ENCODE data around the gene DDX11.
"Not testable (repeated sequence)": the region's sequence is repeated elsewhere in the genome, so short reads cannot be mapped to it uniquely, and the experiment has no call there.

Gene DDX11

GRCh38 chr12:31066196-31066595 is 7.5 kb upstream of the DDX11 start:
- H2AFZ ChIP-seq (ENCODE audit: low read length, unreplicated experiment); H3K4me1 ChIP-seq (ENCODE audit: control insufficient read depth, insufficient read depth, low read length, unreplicated experiment); H3K79me2 ChIP-seq (ENCODE audit: control insufficient read depth, insufficient read depth, low read length, unreplicated experiment); H3K27me3 ChIP-seq (ENCODE audit: insufficient read depth, low read length); H3K27ac ChIP-seq (ENCODE audit: low read depth, low read length); H3K36me3 ChIP-seq (ENCODE audit: insufficient read depth, low read length); H3K4me3 ChIP-seq (ENCODE audit: low read depth, low read length): not testable (repeated sequence)

- H3K4me3 ChIP-seq (ENCODE audit: low read depth, low read length); H3K79me2 ChIP-seq (ENCODE audit: control insufficient read depth, insufficient read depth, low read length, unreplicated experiment); H3K27me3 ChIP-seq (ENCODE audit: insufficient read depth, low read length); H3K4me1 ChIP-seq (ENCODE audit: control insufficient read depth, insufficient read depth, low read length, unreplicated experiment); H3K27ac ChIP-seq (ENCODE audit: low read depth, low read length); H2AFZ ChIP-seq (ENCODE audit: low read length, unreplicated experiment); H3K36me3 ChIP-seq (ENCODE audit: insufficient read depth, low read length): not testable (repeated sequence)
Observed at GRCh38 chr12:31067656-31068055, 6.0 kb upstream of the DDX11 start.

- H3K27ac ChIP-seq (ENCODE audit: low read depth, low read length); H3K4me1 ChIP-seq (ENCODE audit: control insufficient read depth, insufficient read depth, low read length, unreplicated experiment); H3K4me3 ChIP-seq (ENCODE audit: low read depth, low read length); H3K36me3 ChIP-seq (ENCODE audit: insufficient read depth, low read length); H3K27me3 ChIP-seq (ENCODE audit: insufficient read depth, low read length); H2AFZ ChIP-seq (ENCODE audit: low read length, unreplicated experiment): not testable (repeated sequence)
- peaks cover 19% of the 10 kb centered on the region for H3K79me2 ChIP-seq (ENCODE audit: control insufficient read depth, insufficient read depth, low read length, unreplicated experiment)
Observed at GRCh38 chr12:31070971-31071740, 2.5 kb upstream of the DDX11 start.

- Histone ChIP-seq H3K79me2 (ENCODE audit: control insufficient read depth, insufficient read depth, low read length, unreplicated experiment) (peaks cover 26% of the 10 kb centered on the region), H2AFZ (ENCODE audit: low read length, unreplicated experiment) (peak overlapping the region; percentile 18), H3K4me3 (ENCODE audit: low read depth, low read length) (peak overlapping the region; percentile 82)
- not testable (repeated sequence) for H3K27ac ChIP-seq (ENCODE audit: low read depth, low read length); H3K4me1 ChIP-seq (ENCODE audit: control insufficient read depth, insufficient read depth, low read length, unreplicated experiment); H3K27me3 ChIP-seq (ENCODE audit: insufficient read depth, low read length); H3K36me3 ChIP-seq (ENCODE audit: insufficient read depth, low read length)
Observed at GRCh38 chr12:31072962-31073361, 698 bp upstream of the DDX11 start.

GRCh38 chr12:31074333-31074874 is 744 bp downstream of the DDX11 start:
- peak overlapping the region; percentile 3 for H2AFZ ChIP-seq (ENCODE audit: low read length, unreplicated experiment)
- H3K36me3 ChIP-seq (ENCODE audit: insufficient read depth, low read length); H3K4me1 ChIP-seq (ENCODE audit: control insufficient read depth, insufficient read depth, low read length, unreplicated experiment); H3K27me3 ChIP-seq (ENCODE audit: insufficient read depth, low read length): not testable (repeated sequence)
- peak overlapping the region; percentile 82 for H3K4me3 ChIP-seq (ENCODE audit: low read depth, low read length)
- peak overlapping the region; percentile 67 for H3K27ac ChIP-seq (ENCODE audit: low read depth, low read length)
- peaks cover 26% of the 10 kb centered on the region for H3K79me2 ChIP-seq (ENCODE audit: control insufficient read depth, insufficient read depth, low read length, unreplicated experiment)

GRCh38 chr12:31076150-31076549 is 2.5 kb downstream of the DDX11 start:
- H3K79me2 ChIP-seq (ENCODE audit: control insufficient read depth, insufficient read depth, low read length, unreplicated experiment): peaks cover 26% of the 10 kb centered on the region
- H3K27me3 ChIP-seq (ENCODE audit: insufficient read depth, low read length); H3K4me3 ChIP-seq (ENCODE audit: low read depth, low read length); H3K36me3 ChIP-seq (ENCODE audit: insufficient read depth, low read length); H3K4me1 ChIP-seq (ENCODE audit: control insufficient read depth, insufficient read depth, low read length, unreplicated experiment); H3K27ac ChIP-seq (ENCODE audit: low read depth, low read length); H2AFZ ChIP-seq (ENCODE audit: low read length, unreplicated experiment): not testable (repeated sequence)

GRCh38 chr12:31077095-31077494 is 3.4 kb downstream of the DDX11 start:
- not testable (repeated sequence) for H3K27ac ChIP-seq (ENCODE audit: low read depth, low read length)

GRCh38 chr12:31077998-31078397 is 4.3 kb downstream of the DDX11 start:
- H3K4me3 ChIP-seq (ENCODE audit: low read depth, low read length); H3K36me3 ChIP-seq (ENCODE audit: insufficient read depth, low read length); H3K27me3 ChIP-seq (ENCODE audit: insufficient read depth, low read length); H2AFZ ChIP-seq (ENCODE audit: low read length, unreplicated experiment); H3K4me1 ChIP-seq (ENCODE audit: control insufficient read depth, insufficient read depth, low read length, unreplicated experiment): not testable (repeated sequence)
- peak overlapping the region; percentile 55 for H3K27ac ChIP-seq (ENCODE audit: low read depth, low read length)
- peaks cover 23% of the 10 kb centered on the region for H3K79me2 ChIP-seq (ENCODE audit: control insufficient read depth, insufficient read depth, low read length, unreplicated experiment)

More at GRCh38 chr12:31077095-31077494, 3.4 kb downstream of the DDX11 start:
- not testable (repeated sequence) for H2AFZ ChIP-seq (ENCODE audit: low read length, unreplicated experiment); H3K4me3 ChIP-seq (ENCODE audit: low read depth, low read length); H3K36me3 ChIP-seq (ENCODE audit: insufficient read depth, low read length); H3K4me1 ChIP-seq (ENCODE audit: control insufficient read depth, insufficient read depth, low read length, unreplicated experiment); H3K27me3 ChIP-seq (ENCODE audit: insufficient read depth, low read length)
- peaks cover 26% of the 10 kb centered on the region for H3K79me2 ChIP-seq (ENCODE audit: control insufficient read depth, insufficient read depth, low read length, unreplicated experiment)

GRCh38 chr12:31079421-31079820 is 5.8 kb downstream of the DDX11 start:
- peaks cover 23% of the 10 kb centered on the region for H3K79me2 ChIP-seq (ENCODE audit: control insufficient read depth, insufficient read depth, low read length, unreplicated experiment)
- H3K27ac ChIP-seq (ENCODE audit: low read depth, low read length): not testable (repeated sequence)

GRCh38 chr12:31080221-31080620 is 6.6 kb downstream of the DDX11 start:
- H2AFZ ChIP-seq (ENCODE audit: low read length, unreplicated experiment); H3K27me3 ChIP-seq (ENCODE audit: insufficient read depth, low read length); H3K4me1 ChIP-seq (ENCODE audit: control insufficient read depth, insufficient read depth, low read length, unreplicated experiment); H3K27ac ChIP-seq (ENCODE audit: low read depth, low read length); H3K4me3 ChIP-seq (ENCODE audit: low read depth, low read length); H3K36me3 ChIP-seq (ENCODE audit: insufficient read depth, low read length): not testable (repeated sequence)
- H3K79me2 ChIP-seq (ENCODE audit: control insufficient read depth, insufficient read depth, low read length, unreplicated experiment): peaks cover 15% of the 10 kb centered on the region

More at GRCh38 chr12:31079421-31079820, 5.8 kb downstream of the DDX11 start:
- not testable (repeated sequence) for H3K27me3 ChIP-seq (ENCODE audit: insufficient read depth, low read length); H3K4me1 ChIP-seq (ENCODE audit: control insufficient read depth, insufficient read depth, low read length, unreplicated experiment); H3K36me3 ChIP-seq (ENCODE audit: insufficient read depth, low read length); H3K4me3 ChIP-seq (ENCODE audit: low read depth, low read length); H2AFZ ChIP-seq (ENCODE audit: low read length, unreplicated experiment)

GRCh38 chr12:31081274-31081673 is 7.6 kb downstream of the DDX11 start:
- not testable (repeated sequence) for H3K36me3 ChIP-seq (ENCODE audit: insufficient read depth, low read length); H3K4me1 ChIP-seq (ENCODE audit: control insufficient read depth, insufficient read depth, low read length, unreplicated experiment); H3K27ac ChIP-seq (ENCODE audit: low read depth, low read length); H3K4me3 ChIP-seq (ENCODE audit: low read depth, low read length); H2AFZ ChIP-seq (ENCODE audit: low read length, unreplicated experiment); H3K27me3 ChIP-seq (ENCODE audit: insufficient read depth, low read length); H3K79me2 ChIP-seq (ENCODE audit: control insufficient read depth, insufficient read depth, low read length, unreplicated experiment)

Data from ACC112 (cell line).